ENCODE measurements around the gene ADNP. TPM values are rescaled to one million over a fixed set of nuclear protein-coding genes. Genes with fewer than 3 reads are reported as not detected.

ADNP gene
- polyA plus RNA-seq, 1 donor (not counting 4 experiments of a cell fraction or from before 2014, with no cell fraction given) = 29.3 TPM

DNA sequence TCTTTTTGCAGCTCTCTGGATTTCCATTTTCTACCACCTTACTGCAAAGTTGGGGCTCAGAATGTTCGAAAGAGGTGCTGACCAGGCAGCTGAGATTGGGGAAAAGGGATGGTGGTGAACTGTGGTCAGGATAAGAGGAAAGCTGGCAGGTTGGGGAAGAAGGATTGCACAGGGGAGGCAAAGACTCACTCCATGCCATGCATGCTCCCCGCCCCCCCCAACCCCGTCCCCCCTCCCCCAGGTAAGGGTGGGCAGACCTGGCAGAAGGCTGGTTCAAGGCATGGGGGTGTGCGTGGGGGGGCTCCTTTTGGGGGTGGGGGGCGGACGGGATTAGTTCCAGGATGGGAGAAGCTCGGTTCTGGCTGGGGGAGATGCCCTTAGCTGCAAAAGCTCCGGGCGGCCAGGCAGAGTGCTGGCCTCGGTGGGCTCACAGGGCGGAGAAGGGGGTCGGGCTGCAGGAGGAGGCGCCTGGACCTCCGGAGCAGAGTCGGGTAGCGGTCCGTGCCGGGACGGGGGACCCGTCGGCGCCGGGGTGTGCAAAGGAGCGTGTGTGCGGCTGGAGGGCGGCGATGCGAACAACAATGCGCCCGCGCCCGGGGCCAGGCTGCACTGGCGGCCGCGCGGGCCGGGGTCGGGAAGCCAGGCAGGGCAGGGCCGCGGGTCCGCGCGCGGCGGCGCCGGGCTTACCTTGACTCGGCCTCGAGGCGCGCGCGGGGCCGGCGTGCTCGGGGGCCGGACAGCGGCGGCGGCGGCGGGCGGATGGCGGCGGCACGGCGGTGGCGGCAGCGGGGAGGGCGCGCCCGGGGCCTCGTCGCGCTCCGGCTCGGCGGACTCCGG lies 880 bp downstream of the ADNP start:
- no peaks in the 10 kb centered on the region for H3K27me3 ChIP-seq (ENCODE audit: control insufficient read depth, extremely low read depth, insufficient read depth, low read length)
- H3K9me1 ChIP-seq (ENCODE audit: control insufficient read depth, extremely low read depth, insufficient read depth, low read length) = no peaks in the 10 kb centered on the region
- peak overlapping the region; percentile 87 for H3K9ac ChIP-seq (ENCODE audit: control insufficient read depth, extremely low read depth, insufficient read depth, low read length)
- no peak for TF ChIP-seq EZH2 (IDR thresholded peaks at IDR 0.05; ENCODE audit: low read length)
- TF ChIP-seq, protein P1, sequence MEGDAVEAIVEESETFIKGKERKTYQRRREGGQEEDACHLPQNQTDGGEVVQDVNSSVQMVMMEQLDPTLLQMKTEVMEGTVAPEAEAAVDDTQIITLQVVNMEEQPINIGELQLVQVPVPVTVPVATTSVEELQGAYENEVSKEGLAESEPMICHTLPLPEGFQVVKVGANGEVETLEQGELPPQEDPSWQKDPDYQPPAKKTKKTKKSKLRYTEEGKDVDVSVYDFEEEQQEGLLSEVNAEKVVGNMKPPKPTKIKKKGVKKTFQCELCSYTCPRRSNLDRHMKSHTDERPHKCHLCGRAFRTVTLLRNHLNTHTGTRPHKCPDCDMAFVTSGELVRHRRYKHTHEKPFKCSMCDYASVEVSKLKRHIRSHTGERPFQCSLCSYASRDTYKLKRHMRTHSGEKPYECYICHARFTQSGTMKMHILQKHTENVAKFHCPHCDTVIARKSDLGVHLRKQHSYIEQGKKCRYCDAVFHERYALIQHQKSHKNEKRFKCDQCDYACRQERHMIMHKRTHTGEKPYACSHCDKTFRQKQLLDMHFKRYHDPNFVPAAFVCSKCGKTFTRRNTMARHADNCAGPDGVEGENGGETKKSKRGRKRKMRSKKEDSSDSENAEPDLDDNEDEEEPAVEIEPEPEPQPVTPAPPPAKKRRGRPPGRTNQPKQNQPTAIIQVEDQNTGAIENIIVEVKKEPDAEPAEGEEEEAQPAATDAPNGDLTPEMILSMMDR (optimal IDR thresholded peaks at IDR 0.05 in 1 of 3, IDR thresholded peaks at IDR 0.05 in 1 of 3, conservative IDR thresholded peaks at IDR 0.05 in 1 of 3; ENCODE audit: extremely low read depth in 1 of 3, insufficient read depth in 2 of 3, low read length in 3 of 3) = no peak
- H2AFZ ChIP-seq (ENCODE audit: control insufficient read depth, low read length) = no peak overlapping the region
- no peak for DNase-seq (ENCODE audit: low read depth, low spot score)
- no peaks in the 10 kb centered on the region for H3K9me3 ChIP-seq (ENCODE audit: control insufficient read depth, low read depth, low read length)
- H3K27ac ChIP-seq (ENCODE audit: control insufficient read depth, insufficient read depth, low read length) = peak overlapping the region; percentile 88
- dilution Hi-C loops (cut with MboI; ENCODE audit: extremely low pct_ligation_motif_present, low sequenced_read_pairs) = no loop called here
- H3K4me2 ChIP-seq (ENCODE audit: control insufficient read depth, extremely low read depth, insufficient read depth, low read depth, low read length) = peak overlapping the region; percentile 99
- peaks cover 51% of the 10 kb centered on the region for H3K79me2 ChIP-seq (ENCODE audit: control insufficient read depth, insufficient read depth, low read length)
- peaks cover 21% of the 10 kb centered on the region for H3K4me1 ChIP-seq (ENCODE audit: control insufficient read depth, extremely low read depth, insufficient read depth, low read length)
- peak overlapping the region; percentile 86 to 92 (median 87) for H3K4me3 ChIP-seq (ENCODE audit: control insufficient read depth in 2 of 3, extremely low read depth in 1 of 3, insufficient read depth in 2 of 3, low read depth in 1 of 3, low read length in 3 of 3)
- FAIRE-seq = no peak
- H4K20me1 ChIP-seq (ENCODE audit: control insufficient read depth, extremely low read depth, insufficient read depth, low read length) = no peaks in the 10 kb centered on the region
- H3K36me3 ChIP-seq (ENCODE audit: control insufficient read depth in 2 of 2, extremely low read depth in 1 of 2, insufficient read depth in 2 of 2, low read length in 2 of 2) = peaks cover 12 to 21% of the 10 kb centered on the region in 2 experiments

DNA sequence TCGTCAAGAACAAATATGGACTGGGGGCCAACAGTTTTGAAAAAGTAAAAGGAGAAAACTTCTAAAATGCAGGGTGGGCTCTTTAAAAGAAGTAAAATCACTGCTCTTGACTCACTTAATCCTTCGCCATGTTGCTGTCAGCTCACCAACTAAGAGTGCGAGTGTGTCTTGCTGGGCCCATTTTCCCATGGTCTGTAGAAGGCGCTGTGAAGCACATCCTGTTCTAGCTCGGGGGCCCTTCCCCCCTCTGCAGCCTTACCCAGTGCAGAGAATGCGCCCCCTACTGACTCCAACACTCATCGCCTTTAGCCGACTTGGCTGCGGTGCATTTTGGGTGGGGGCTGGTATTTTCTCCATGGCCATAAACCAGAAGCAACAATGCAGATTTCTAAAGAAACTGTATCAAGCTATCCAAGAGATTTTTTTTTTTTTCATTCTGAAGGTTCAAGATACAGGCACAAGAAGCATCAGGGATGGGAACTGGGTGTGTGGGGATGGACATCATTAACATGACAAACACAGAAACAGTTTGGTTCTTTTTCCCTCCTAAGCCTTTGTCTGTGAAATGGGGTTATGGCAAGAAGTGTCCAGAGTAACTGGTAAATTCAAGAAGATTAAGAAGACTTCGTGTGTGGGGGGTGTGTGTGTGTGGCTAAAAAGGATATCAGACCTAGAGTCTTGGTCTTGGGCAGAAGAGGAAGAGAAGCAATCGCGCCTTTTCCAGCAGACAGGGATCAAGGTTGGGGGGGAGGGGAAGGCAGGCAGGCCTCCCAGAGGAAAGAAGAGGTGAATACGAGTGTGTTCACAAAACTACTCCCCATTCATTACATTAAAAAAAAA lies 1.7 kb downstream of the ADNP start:
- Histone ChIP-seq H2AFZ (ENCODE audit: control insufficient read depth, low read length) (no peak overlapping the region), H3K4me1 (ENCODE audit: control insufficient read depth, extremely low read depth, insufficient read depth, low read length) (peaks cover 21% of the 10 kb centered on the region), H4K20me1 (ENCODE audit: control insufficient read depth, extremely low read depth, insufficient read depth, low read length) (no peaks in the 10 kb centered on the region), H3K36me3 (ENCODE audit: control insufficient read depth in 2 of 2, extremely low read depth in 1 of 2, insufficient read depth in 2 of 2, low read length in 2 of 2) (peaks cover 15 to 25% of the 10 kb centered on the region in 2 experiments), H3K27ac (ENCODE audit: control insufficient read depth, insufficient read depth, low read length) (peak overlapping the region; percentile 88), H3K9me3 (ENCODE audit: control insufficient read depth, low read depth, low read length) (no peaks in the 10 kb centered on the region), H3K27me3 (ENCODE audit: control insufficient read depth, extremely low read depth, insufficient read depth, low read length) (no peaks in the 10 kb centered on the region), H3K4me3 (ENCODE audit: control insufficient read depth in 2 of 3, extremely low read depth in 1 of 3, insufficient read depth in 2 of 3, low read depth in 1 of 3, low read length in 3 of 3) (peak overlapping the region; percentile 86 to 92 (median 87)), H3K4me2 (ENCODE audit: control insufficient read depth, extremely low read depth, insufficient read depth, low read depth, low read length) (peak overlapping the region; percentile 99), H3K79me2 (ENCODE audit: control insufficient read depth, insufficient read depth, low read length) (peaks cover 59% of the 10 kb centered on the region), H3K9me1 (ENCODE audit: control insufficient read depth, extremely low read depth, insufficient read depth, low read length) (no peaks in the 10 kb centered on the region), H3K9ac (ENCODE audit: control insufficient read depth, extremely low read depth, insufficient read depth, low read length) (peak overlapping the region; percentile 87)
- FAIRE-seq (peak; percentile 60), DNase-seq (ENCODE audit: low read depth, low spot score) (peak; percentile 91)
- TF ChIP-seq, protein P1 (optimal IDR thresholded peaks at IDR 0.05 in 1 of 3, IDR thresholded peaks at IDR 0.05 in 1 of 3, conservative IDR thresholded peaks at IDR 0.05 in 1 of 3; ENCODE audit: extremely low read depth in 1 of 3, insufficient read depth in 2 of 3, low read length in 3 of 3) = peak; percentile 100
- no peak for TF ChIP-seq EZH2 (IDR thresholded peaks at IDR 0.05; ENCODE audit: low read length)
- dilution Hi-C loops (cut with MboI; ENCODE audit: extremely low pct_ligation_motif_present, low sequenced_read_pairs) = no loop called here
